SK-N-SH (cell line): ENCODE results near the gene PRKG1. TPM values are rescaled to one million over a fixed set of nuclear protein-coding genes. Genes with fewer than 3 reads are reported as not detected.

ENCODE experiments used
- CTCF ChIA-PET: fragments of 300-600, 350-600 bp; formaldehyde crosslinking; extraction: SDS; loops from one replicate; lab custom pipeline; 2021; lab: Yijun Ruan, JAX
- POLR2A ChIA-PET: fragments of 350-600 bp; sonication (Branson Sonifier 250); formaldehyde crosslinking; extraction: SDS; loops from one replicate; lab custom pipeline; 2020; ENCODE audit warnings: antibody characterized with exemption, inconsistent platforms; lab: Yijun Ruan, JAX
- DNase-seq: peaks from one replicate; pipeline ENCODE4 v3.0.0; 2012
- H2AFZ ChIP-seq: fragments of 200-600 bp; sonication (generic); 2 replicates; pipeline ENCODE4 v1.8.1; 2016; ENCODE audit warnings: antibody characterized with exemption, mild to moderate bottlenecking, low read depth
- H3F3A ChIP-seq: fragments of 200-600 bp; sonication (generic); replicated peaks from 2 replicates; pipeline ENCODE3; 2016; ENCODE audit warnings: antibody characterized with exemption, mild to moderate bottlenecking; ENCODE audit not compliant: insufficient read depth
- H3K27ac ChIP-seq, 2 experiments: fragments of 200-500 bp in 1 of 2; fragments of 200-600 bp in 1 of 2; sonication (Bioruptor generic) in 1 of 2; sonication (generic), shearing (Covaris generic) in 1 of 2; 2 replicates each; pipeline versions ENCODE4 v1.5.1 to v1.6.1; 2014 to 2016; ENCODE audit warnings: low read depth in 2 of 2, inconsistent platforms in 1 of 2, low read length in 1 of 2, mild to moderate bottlenecking in 1 of 2, mixed read lengths in 1 of 2
- H3K27me3 ChIP-seq: fragments of 200-600 bp; sonication (generic), shearing (Covaris generic); 2 replicates; pipeline ENCODE4 v1.6.1; 2016; ENCODE audit warnings: mixed run types; ENCODE audit not compliant: insufficient read depth
- H3K36me3 ChIP-seq, 2 experiments: fragments of 200-500 bp in 1 of 2; fragments of 200-600 bp in 1 of 2; sonication (Bioruptor generic) in 1 of 2; sonication (generic) in 1 of 2; replicated peaks in 1 of 2; 2 replicates each; pipeline versions ENCODE3 to v1.5.1; 2014 to 2016; ENCODE audit warnings: low read length in 1 of 2, mild to moderate bottlenecking in 1 of 2; ENCODE audit not compliant: insufficient read depth in 2 of 2, control insufficient read depth in 1 of 2
- H3K4me1 ChIP-seq, 2 experiments: fragments of 200-500 bp in 1 of 2; fragments of 200-600 bp in 1 of 2; sonication (Bioruptor generic) in 1 of 2; sonication (generic), shearing (Covaris generic) in 1 of 2; 2 replicates each; pipeline versions ENCODE4 v1.5.1 to v1.6.1; 2014 to 2016; ENCODE audit warnings: low read depth in 1 of 2, low read length in 1 of 2, mixed run types in 1 of 2; ENCODE audit not compliant: insufficient read depth in 2 of 2, control insufficient read depth in 1 of 2
- H3K4me2 ChIP-seq: fragments of 200-600 bp; sonication (generic), shearing (Covaris generic); 2 replicates; pipeline ENCODE4 v1.6.1; 2017; ENCODE audit warnings: mixed run types
- H3K4me3 ChIP-seq, 2 experiments: fragments of 200-500 bp in 1 of 2; fragments of 200-600 bp in 1 of 2; sonication (Bioruptor generic) in 1 of 2; sonication (generic), shearing (Covaris generic) in 1 of 2; 2 replicates each; pipeline versions ENCODE4 v1.5.1 to v1.8.1; 2014 to 2016; ENCODE audit warnings: low read depth in 2 of 2, inconsistent platforms in 1 of 2, low read length in 1 of 2, mild to moderate bottlenecking in 1 of 2, mixed read lengths in 1 of 2, moderate library complexity in 1 of 2
- H3K79me2 ChIP-seq: fragments of 200-600 bp; sonication (generic); 2 replicates; pipeline ENCODE4 v1.8.1; 2017; ENCODE audit warnings: mild to moderate bottlenecking; ENCODE audit not compliant: insufficient read depth
- H3K9ac ChIP-seq: fragments of 200-600 bp; sonication (generic); 2 replicates; pipeline ENCODE4 v1.6.1; 2017; ENCODE audit warnings: mixed run types
- H3K9me2 ChIP-seq: fragments of 200-600 bp; sonication (generic); 2 replicates; pipeline ENCODE4 v1.6.1; 2017; ENCODE audit warnings: mixed run types
- H3K9me3 ChIP-seq: fragments of 200-600 bp; sonication (generic); 2 replicates; pipeline ENCODE4 v1.6.1; 2017; ENCODE audit warnings: mixed run types, mild to moderate bottlenecking, moderate library complexity
- H4K20me1 ChIP-seq: fragments of 200-600 bp; sonication (generic); 2 replicates; pipeline ENCODE4 v1.6.1; 2017; ENCODE audit warnings: mild to moderate bottlenecking, mixed run types; ENCODE audit not compliant: insufficient read depth
- ELF1 ChIP-seq: IDR thresholded peaks from 2 replicates; pipeline ENCODE4 v1.4.0; 2012
- EZH2phosphoT487 ChIP-seq: fragments of 200-600 bp; sonication (generic); IDR thresholded peaks from 2 replicates; pipeline ENCODE4 v1.6.1; 2017; ENCODE audit warnings: low read depth, mixed run types, mild to moderate bottlenecking, antibody characterized with exemption, moderate library complexity, borderline replicate concordance
- FOSL2 ChIP-seq: IDR thresholded peaks from 2 replicates; pipeline ENCODE4 v1.4.0; 2012; ENCODE audit warnings: low read depth, mild to moderate bottlenecking, moderate library complexity, borderline replicate concordance
- FOXM1 ChIP-seq: IDR thresholded peaks from 2 replicates; pipeline ENCODE4 v1.4.0; 2012; ENCODE audit warnings: low read depth, mild to moderate bottlenecking
- GABPA ChIP-seq: IDR thresholded peaks from 2 replicates; pipeline ENCODE4 v1.4.0; 2012; ENCODE audit warnings: low read depth, mild to moderate bottlenecking
- MXI1 ChIP-seq: IDR thresholded peaks from 2 replicates; pipeline ENCODE4 v1.6.1; 2012; ENCODE audit warnings: mild to moderate bottlenecking, low read depth, low read length, improper control_type of control experiment
- RCOR1 ChIP-seq: fragments of 150-350 bp; IDR thresholded peaks from 2 replicates; pipeline ENCODE4 v1.6.1; 2017; ENCODE audit warnings: antibody characterized with exemption, low read length
- RFX5 ChIP-seq: IDR thresholded peaks from 2 replicates; pipeline ENCODE4 v1.6.1; 2012; ENCODE audit warnings: mild to moderate bottlenecking, improper control_type of control experiment, low read length
- SIN3A ChIP-seq: IDR thresholded peaks from 2 replicates; pipeline ENCODE4 v1.6.1; 2012; ENCODE audit warnings: low read depth, mild to moderate bottlenecking, low read length, moderate library complexity, borderline replicate concordance
- TAF1 ChIP-seq: IDR thresholded peaks from 2 replicates; pipeline ENCODE4 v1.6.1; 2012; ENCODE audit warnings: low read depth, mild to moderate bottlenecking, low read length, moderate library complexity, borderline replicate concordance
- TEAD4 ChIP-seq: IDR thresholded peaks from 2 replicates; pipeline ENCODE4 v1.4.0; 2012; ENCODE audit warnings: mild to moderate bottlenecking, borderline replicate concordance; ENCODE audit not compliant: insufficient read depth
- WGBS: methylation state at CpG from one replicate; pipeline ENCODE4 v1.1.6; 2017; ENCODE audit warnings: low lambda C conversion rate; 5-methylcytosine and 5-hydroxymethylcytosine counted together
- polyA plus RNA-seq, 3 experiments: library from polyadenylated mRNA; depleted of rRNA; stranded (reverse); fragments of >200 nt; gene quantifications; 2 replicates each; pipeline ENCODE4 v1.2.3, GENCODE V29; 2012
- TF ChIP-seq, protein P1 (sequence below): IDR thresholded peaks from 2 replicates; pipeline ENCODE4 v1.6.1; 2012; ENCODE audit warnings: mild to moderate bottlenecking, low read depth, low read length, moderate library complexity

Gene PRKG1
- polyA plus RNA-seq, 1 of the 3 experiments (the other 2 are of a cell fraction) = 4.1 TPM

DNA sequence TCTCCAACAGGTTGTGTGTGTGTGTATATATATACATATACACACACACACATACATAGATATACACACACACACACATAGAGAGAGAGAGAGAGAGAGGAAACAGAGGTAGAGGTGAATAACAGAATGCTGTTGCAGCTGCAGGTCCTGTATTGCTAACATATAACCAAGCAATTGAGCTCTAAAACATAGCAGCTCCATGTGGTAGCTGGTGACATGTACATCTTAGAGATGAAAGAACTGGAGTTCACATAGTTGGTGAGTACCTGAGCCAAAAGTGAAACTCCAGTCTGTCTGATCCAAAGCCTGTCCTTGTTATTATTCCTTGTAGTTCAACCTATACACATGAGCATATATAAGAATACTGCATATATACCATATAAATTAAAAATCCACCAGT, 778.0 kb downstream of the PRKG1 start:
- TF ChIP-seq, protein P1, sequence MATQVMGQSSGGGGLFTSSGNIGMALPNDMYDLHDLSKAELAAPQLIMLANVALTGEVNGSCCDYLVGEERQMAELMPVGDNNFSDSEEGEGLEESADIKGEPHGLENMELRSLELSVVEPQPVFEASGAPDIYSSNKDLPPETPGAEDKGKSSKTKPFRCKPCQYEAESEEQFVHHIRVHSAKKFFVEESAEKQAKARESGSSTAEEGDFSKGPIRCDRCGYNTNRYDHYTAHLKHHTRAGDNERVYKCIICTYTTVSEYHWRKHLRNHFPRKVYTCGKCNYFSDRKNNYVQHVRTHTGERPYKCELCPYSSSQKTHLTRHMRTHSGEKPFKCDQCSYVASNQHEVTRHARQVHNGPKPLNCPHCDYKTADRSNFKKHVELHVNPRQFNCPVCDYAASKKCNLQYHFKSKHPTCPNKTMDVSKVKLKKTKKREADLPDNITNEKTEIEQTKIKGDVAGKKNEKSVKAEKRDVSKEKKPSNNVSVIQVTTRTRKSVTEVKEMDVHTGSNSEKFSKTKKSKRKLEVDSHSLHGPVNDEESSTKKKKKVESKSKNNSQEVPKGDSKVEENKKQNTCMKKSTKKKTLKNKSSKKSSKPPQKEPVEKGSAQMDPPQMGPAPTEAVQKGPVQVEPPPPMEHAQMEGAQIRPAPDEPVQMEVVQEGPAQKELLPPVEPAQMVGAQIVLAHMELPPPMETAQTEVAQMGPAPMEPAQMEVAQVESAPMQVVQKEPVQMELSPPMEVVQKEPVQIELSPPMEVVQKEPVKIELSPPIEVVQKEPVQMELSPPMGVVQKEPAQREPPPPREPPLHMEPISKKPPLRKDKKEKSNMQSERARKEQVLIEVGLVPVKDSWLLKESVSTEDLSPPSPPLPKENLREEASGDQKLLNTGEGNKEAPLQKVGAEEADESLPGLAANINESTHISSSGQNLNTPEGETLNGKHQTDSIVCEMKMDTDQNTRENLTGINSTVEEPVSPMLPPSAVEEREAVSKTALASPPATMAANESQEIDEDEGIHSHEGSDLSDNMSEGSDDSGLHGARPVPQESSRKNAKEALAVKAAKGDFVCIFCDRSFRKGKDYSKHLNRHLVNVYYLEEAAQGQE = no peak
- TF ChIP-seq RFX5 (no peak), TEAD4 (no peak), TAF1 (no peak), FOSL2 (no peak), SIN3A (no peak), EZH2phosphoT487 (no peak), MXI1 (no peak), RCOR1 (no peak), GABPA (no peak), ELF1 (no peak)
- Histone ChIP-seq H2AFZ (no peak overlapping the region), H3K27ac (no peak overlapping the region), H3K9me3 (no peaks in the 10 kb centered on the region), H3K9ac (no peak overlapping the region), H3K4me3 (no peak overlapping the region), H4K20me1 (no peaks in the 10 kb centered on the region), H3K9me2 (no peaks in the 10 kb centered on the region), H3K79me2 (no peaks in the 10 kb centered on the region), H3F3A (no peaks in the 10 kb centered on the region), H3K27me3 (no peaks in the 10 kb centered on the region), H3K4me1 (no peaks in the 10 kb centered on the region; a peak in 1 of 4 replicates), H3K36me3 (no peaks in the 10 kb centered on the region), H3K4me2 (no peak overlapping the region)
- no peak for DNase-seq
- ChIA-PET CTCF (no interaction called here), POLR2A (no interaction called here)

- H3K9me3 ChIP-seq = no peaks in the 10 kb centered on the region
- no peak for DNase-seq
- 74% methylated on average over 4 of the region's 4 CpGs for WGBS
- H3K9me2 ChIP-seq = no peaks in the 10 kb centered on the region
- ChIA-PET CTCF (no interaction called here), POLR2A (no interaction called here)
- H3K4me3 ChIP-seq = no peak overlapping the region
- no peaks in the 10 kb centered on the region for H3K79me2 ChIP-seq
- no peak for TF ChIP-seq FOXM1
- H3K27me3 ChIP-seq = no peaks in the 10 kb centered on the region
- no peak overlapping the region for H3K4me2 ChIP-seq
- H3K27ac ChIP-seq = no peak overlapping the region
- H3K36me3 ChIP-seq = no peaks in the 10 kb centered on the region
- H3K4me1 ChIP-seq = no peaks in the 10 kb centered on the region; a peak in 1 of 4 replicates
- no peaks in the 10 kb centered on the region for H3F3A ChIP-seq
- H4K20me1 ChIP-seq = no peaks in the 10 kb centered on the region
- H2AFZ ChIP-seq = no peak overlapping the region
- no peak overlapping the region for H3K9ac ChIP-seq
Measured at GRCh38 chr10:51857305-51857704, 783.0 kb downstream of the PRKG1 start.
